ENCODE data around the gene CPT1A.

The CPT1A gene

DNA sequence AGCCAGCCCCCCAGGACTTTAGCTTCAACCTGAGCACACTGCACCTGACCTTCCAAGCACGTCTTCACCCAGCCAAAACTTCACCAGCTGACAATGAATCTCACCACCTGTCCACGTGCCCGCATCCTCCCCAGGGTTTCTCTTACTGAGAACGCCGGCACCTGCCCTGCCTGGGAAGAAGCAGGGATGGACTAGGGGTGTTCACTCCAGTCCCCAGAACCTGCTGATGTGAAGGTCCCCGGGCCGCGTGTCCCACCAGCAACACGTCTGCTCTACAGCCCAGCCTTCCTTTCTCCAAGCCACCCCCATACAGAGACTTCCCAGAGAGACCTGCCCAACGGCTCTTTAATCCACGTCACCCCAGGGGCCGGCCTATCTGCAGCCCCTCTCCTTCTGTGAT lies 12.8 kb downstream of the CPT1A start:
- DNase-seq (ENCODE audit: low read depth): no peak

GRCh38 chr11:68828155-68828931 lies 13.4 kb downstream of the CPT1A start:
- DNase-seq (ENCODE audit: low read depth): no peak

- DNase-seq (ENCODE audit: low read depth): no peak
Observed at GRCh38 chr11:68827733-68828132, 14.0 kb downstream of the CPT1A start.

DNA sequence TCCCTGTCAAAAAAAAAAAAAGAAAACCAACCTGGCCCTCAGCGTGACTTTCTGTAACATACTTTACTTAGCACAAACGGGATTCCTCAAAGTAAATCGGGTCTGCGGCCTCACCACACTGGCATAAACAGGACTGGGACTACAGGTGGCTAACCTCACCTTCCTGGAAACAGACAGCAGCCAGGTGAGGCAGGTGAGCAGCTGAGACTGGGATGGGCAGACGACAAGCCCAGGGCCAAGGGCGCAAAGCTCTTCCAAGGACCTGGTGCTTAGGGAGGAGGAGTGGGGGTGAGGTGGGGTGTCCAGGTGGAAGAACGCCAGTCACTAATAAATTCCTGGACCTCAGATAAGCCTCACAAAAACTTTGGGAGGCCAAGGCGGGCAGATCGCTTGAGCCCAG lies 15.0 kb downstream of the CPT1A start:
- DNase-seq (ENCODE audit: low read depth): no peak

- DNase-seq (ENCODE audit: low read depth): no peak
Observed at GRCh38 chr11:68825571-68825970, 16.1 kb downstream of the CPT1A start.

- no peak for DNase-seq (ENCODE audit: low read depth)
Observed at GRCh38 chr11:68822546-68822945, 19.2 kb downstream of the CPT1A start.

DNA sequence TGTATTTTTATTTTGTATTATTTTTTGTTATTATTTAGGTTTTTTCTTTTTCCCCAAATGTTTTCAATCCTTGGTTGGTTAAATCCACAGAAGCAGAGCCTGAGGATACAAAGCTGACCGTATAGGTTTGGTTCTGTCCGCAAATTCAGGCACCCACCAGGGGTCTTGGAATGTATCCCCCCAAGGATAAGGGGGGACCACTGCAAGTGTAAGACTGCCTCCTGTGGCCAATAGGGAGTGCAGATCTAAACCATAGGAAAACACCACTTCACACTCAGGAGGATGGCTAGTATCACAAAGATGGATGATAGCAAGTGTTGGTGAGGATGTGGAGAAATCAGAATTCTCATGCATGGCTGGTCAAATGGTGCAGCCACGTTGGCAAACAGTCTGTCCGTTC lies 20.0 kb downstream of the CPT1A start:
- DNase-seq (ENCODE audit: low read depth): no peak

DNA sequence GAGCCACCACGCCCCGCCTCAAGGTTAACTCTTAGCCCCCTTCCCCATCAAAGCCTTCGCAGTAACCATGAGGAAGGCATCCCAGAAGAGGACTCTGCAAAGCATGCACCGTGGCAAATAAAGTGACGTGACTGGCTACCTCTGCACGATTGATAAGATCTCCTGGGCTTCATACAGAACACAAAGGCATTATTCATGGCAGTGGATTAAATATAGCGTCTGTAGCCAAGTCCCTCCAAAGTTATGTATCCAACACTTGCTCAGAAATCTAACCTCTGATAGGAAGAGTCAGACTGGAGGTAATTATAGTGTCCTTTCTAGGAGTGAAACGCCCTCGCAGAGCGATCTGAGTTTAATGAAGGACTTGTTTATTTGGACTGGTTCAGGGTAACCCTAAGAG lies 22.4 kb downstream of the CPT1A start:
- no peak for DNase-seq (ENCODE audit: low read depth)

- DNase-seq (ENCODE audit: low read depth): no peak
Observed at GRCh38 chr11:68818181-68818580, 23.5 kb downstream of the CPT1A start.

DNA sequence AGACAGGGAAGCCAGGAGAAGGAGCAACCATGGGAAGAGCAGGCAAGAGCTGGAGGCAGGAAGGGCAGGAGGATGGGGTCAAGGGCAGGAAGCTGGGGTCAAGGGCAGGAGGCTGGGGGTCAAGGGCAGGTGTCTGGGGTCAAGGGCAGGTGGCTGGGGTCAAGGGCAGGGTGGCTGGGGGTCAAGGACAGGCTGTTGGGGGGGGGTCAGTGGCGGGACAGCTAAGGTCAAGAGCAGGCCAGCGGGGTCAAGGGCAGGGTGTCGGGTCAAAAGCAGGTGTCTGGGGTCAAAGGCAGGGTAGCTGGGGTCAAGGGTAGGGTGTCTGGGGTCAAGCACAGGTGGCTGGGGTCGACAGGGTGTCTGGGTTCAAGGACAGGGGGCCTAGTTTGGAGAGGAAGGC lies 24.2 kb downstream of the CPT1A start:
- no peak for DNase-seq (ENCODE audit: low read depth)

DNA sequence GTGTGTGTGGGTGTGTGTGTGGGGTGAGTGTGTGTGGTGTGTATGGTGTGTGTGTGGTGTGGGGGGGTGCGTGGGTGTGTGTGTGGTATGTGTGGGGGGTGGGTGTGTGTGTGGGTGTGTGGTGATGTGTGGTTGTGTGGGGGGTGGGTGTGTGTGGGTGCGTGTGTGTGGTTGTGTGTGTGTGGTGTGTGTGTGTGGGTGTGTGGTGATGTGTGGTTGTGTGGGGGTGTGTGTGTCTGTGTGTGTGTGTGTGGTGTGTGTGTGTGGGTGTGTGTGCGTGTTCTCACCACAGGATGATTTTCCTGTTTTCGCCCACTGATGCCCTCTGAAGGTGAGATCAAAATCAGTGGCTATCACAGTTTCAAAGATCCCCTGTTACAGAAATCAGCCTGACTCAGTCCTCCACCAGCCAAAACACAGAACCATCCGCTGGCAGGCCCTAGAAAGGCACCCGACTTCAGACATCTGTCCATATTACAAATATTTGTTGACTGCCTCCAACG lies 24.7 kb downstream of the CPT1A start:
- no peak for DNase-seq (ENCODE audit: low read depth)

DNA sequence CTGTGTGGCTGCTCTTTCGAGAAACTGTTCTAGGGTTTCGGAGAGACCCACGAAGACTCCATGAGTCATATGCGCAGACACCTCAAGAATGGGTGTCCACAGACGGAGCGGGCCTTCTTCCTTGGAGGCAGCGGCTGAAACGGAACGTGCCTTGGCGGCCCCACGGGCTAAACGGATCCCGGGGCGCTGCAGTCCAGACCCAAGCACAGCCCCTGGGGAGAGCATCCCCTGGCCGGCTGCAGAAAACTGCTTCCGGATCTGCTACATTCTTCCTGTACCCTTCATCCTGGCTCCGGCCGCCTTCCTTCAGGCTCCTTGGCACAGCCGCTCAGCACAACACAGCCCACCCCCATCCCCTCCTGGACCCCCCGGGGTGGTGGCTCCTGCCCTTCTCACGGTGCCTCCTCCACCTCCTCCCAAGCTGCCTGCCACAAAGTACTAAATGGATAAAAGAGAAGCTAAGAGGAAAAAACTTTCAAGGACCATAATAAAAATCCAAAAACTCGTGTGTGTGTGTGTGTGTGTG lies 25.4 kb downstream of the CPT1A start:
- DNase-seq (ENCODE audit: low read depth): no peak

GRCh38 chr11:68813773-68814172 lies 27.9 kb downstream of the CPT1A start:
- no peak for DNase-seq (ENCODE audit: low read depth)

DNA sequence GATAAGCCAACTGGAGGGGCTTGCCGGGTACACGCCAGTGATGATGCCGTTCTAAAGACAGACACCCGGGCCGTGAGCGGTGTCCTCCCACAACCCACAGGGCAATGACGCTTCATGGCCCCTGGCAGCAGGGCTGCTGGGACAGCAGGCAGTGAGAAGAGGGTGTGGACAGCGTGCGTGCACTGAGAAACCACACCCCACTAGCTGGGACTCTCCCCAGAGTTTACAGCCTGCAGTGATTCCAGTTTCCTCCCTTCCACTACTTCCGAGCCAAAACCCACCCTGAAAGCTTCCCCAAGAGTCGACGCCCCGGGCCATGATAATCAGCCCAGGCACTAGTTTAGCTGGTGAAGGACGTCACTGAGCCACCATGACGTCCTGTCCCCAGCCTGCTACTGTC lies 29.2 kb downstream of the CPT1A start:
- no peak for DNase-seq (ENCODE audit: low read depth)

GRCh38 chr11:68810164-68810563 lies 31.6 kb downstream of the CPT1A start:
- no peak for DNase-seq (ENCODE audit: low read depth)

DNA sequence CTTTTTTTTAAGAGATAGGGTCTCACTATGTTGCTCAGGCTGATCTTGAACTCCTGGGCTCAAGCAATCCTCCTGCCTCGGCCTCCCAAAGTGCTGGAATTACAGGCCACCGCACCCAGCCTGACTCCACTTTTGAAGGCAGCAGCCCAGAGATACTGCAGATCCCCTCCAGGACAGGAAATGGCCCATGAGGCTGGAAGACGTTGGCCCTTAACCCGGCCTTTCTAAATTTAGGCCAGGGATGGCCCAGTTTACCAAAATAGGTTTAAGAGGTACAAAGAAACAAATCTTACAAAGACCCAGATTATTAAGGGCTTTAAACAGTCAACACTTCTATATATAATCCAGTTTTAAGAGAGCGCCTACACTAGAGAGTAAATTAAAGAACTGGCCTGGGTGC lies 32.2 kb downstream of the CPT1A start:
- DNase-seq (ENCODE audit: low read depth): no peak

DNA sequence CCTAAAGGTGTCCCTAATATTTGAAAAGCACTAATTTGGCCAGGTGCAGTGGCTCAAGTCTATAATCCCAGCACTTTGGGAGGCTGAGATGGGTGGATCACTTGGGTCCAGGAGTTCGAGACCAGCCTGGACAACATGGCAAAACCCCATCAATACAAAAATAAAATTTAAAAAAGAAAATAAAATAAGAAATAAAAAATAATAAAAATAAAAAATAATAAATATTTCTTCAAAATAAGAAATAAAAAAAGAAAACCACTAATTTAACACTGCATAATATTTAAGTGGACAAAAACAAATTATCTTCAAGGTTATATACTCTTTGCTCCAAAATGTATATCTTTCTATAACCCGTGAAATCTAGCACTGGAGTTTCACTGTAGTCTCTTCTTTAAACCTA lies 32.9 kb downstream of the CPT1A start:
- no peak for DNase-seq (ENCODE audit: low read depth)

- no peak for DNase-seq (ENCODE audit: low read depth)
Observed at GRCh38 chr11:68806931-68807844, 34.5 kb downstream of the CPT1A start.

GRCh38 chr11:68804786-68805185 lies 36.9 kb downstream of the CPT1A start:
- no peak for DNase-seq (ENCODE audit: low read depth)

DNA sequence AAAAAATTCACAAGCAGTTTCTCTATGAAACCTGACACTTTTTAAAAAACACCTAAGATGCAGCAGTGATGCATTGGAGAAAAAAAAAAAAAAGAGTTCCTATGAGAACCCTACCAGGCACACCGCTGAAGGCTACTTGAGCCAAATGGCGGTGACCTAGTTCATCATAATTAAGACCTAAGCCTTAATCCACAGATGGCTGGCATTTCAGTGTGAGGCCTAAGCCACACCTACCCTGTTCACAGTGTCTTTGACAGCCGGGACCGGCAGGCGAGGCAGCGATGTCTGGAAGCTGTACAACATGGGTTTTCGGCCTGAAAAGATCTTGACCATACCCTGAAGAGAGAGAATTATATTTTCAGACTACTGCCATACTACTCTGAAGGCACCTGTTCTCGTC lies 38.0 kb downstream of the CPT1A start:
- DNase-seq (ENCODE audit: low read depth): no peak

DNA sequence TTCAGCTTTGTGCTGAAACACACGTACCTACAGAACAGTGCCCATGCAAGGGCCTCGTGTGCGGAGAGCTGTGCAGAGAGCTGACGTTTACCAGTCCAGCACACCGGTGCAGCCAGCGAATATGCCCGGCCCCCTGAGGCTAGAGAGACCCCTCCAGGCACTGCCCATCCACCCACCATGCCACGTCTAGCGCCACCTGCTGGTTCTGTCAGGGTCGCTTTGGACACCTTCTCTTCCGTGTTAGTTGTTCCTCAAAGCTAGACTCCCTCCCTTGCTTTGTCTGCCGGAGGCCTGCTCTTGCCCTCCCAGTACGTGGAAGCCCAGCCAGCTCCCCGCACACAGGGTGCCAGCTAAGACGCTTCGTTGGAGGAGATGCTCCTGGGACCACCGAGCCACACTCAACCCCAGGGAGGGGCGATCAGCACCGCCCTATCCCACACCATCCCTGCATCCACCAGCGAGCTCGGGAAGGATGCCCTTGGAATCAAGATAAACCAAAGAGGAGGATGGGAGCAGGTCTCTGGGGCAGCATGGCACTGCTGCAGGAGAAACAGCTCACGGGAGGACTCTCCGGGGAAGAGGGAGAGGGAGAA lies 43.4 kb downstream of the CPT1A start:
- no peak for DNase-seq (ENCODE audit: low read depth)

DNA sequence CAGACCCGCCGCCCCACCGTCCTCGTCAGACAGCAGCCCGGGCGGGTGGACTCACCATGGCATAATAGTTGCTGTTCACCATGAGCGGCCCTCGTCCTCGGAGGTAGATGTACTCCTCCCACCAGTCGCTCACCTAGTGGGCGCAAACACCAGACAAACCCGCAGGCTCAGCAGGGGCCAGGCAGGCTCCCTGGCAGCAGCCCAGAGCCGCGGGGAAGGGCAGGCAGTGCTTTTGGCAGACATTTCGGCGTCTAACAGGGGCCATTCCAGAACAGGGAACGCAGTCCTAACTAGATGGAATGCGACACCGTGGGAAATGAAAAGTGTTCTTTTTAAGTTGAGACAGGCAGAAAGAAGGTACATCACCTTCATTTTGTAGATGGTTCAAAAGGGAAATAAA lies 44.9 kb downstream of the CPT1A start:
- no peak for DNase-seq (ENCODE audit: low read depth)
